ENCODE data around the gene FASTKD3.

DNA sequence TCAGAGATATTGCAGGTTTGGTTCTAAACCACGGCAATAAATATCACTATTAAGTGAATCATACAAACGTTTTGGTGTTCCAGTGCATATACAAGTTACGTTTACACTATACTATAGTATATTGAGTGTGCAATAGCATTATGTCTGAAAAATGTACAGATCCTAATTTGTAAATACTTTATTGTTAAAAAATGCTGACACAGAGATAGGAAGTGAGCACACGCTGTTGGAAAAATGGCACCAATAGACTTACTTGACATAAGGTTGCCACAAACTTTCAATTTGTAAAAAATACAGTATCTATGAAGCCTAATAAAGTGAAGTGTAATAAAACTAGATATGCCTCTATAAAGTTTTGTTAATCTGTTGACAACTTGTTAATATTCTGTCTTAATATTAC is 33.8 kb downstream of the FASTKD3 start:
- no peak for TF ChIP-seq EZH2 (IDR thresholded peaks at IDR 0.05; ENCODE audit: insufficient read depth, poor library complexity, severe bottlenecking)
- no peak for TF ChIP-seq EZH2phosphoT487 (IDR thresholded peaks at IDR 0.05; ENCODE audit: insufficient read depth, low read depth)

All from GM23248 (cell line).